HG03520 (cell line): ENCODE data around the gene PCDHGB6.
"Not testable (repeated sequence)": the region's sequence is repeated elsewhere in the genome, so short reads cannot be mapped to it uniquely, and the experiment has no call there.

Source experiments
- ATAC-seq: cut with Tn5 transposase; IDR thresholded peaks from one replicate; pipeline ENCODE4 v1.9.1; 2021; ENCODE audit warnings: mild to moderate bottlenecking, moderate library complexity; ENCODE audit not compliant: unreplicated experiment

Gene PCDHGB6

DNA sequence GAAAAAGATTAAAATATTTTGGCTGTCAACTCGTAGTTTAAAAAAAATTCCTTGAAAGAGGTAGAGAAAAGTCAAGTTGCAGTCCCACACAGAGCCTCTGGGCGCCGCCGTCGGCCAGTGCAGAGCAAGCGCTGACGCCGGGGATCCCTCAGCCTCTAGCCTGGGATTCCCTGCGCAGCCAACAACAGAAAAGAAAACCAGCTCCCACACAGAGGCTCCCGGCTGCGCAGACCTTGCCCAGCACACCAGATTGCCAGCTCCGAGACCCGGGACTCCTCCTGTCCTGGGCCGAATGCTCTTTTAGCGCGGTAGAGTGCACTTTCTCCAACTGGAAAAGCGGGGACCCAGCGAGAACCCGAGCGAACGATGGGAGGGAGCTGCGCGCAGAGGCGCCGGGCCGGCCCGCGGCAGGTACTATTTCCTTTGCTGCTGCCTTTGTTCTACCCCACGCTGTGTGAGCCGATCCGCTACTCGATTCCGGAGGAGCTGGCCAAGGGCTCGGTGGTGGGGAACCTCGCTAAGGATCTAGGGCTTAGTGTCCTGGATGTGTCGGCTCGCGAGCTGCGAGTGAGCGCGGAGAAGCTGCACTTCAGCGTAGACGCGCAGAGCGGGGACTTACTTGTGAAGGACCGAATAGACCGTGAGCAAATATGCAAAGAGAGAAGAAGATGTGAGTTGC is 9.8 kb downstream of the PCDHGB6 start, which contains the start of gene PCDHGB7:
Gene PCDHGB7 (plus strand): TSS at position 184 of the 679 bp plus-strand sequence. CDS start 183 bp downstream, at position 367.
- ATAC-seq = peak; percentile 74

DNA sequence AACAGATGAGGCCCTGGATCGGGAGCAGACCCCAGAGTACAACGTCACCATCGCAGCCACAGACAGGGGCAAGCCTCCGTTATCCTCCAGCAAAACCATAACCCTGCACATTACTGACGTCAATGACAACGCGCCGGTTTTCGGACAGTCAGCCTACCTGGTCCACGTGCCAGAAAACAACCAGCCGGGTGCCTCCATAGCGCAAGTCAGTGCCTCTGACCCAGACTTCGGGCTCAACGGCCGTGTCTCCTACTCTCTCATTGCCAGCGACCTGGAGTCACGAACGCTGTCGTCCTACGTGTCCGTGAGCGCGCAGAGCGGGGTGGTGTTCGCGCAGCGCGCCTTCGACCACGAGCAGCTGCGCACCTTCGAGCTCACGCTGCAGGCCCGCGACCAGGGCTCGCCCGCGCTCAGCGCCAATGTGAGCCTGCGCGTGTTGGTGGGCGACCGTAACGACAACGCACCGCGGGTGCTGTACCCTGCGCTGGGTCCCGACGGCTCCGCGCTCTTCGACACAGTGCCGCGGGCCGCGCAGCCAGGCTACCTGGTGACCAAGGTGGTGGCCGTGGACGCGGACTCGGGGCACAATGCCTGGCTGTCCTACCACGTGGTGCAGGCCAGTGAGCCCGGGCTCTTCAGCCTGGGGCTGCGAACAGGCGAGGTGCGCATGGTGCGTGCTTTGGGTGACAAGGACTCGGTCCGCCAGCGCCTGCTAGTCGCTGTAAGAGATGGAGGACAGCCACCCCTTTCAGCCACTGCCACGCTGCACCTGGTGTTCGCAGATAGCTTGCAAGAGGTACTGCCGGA is 11.5 kb downstream of the PCDHGB6 start:
- no peak for ATAC-seq

DNA sequence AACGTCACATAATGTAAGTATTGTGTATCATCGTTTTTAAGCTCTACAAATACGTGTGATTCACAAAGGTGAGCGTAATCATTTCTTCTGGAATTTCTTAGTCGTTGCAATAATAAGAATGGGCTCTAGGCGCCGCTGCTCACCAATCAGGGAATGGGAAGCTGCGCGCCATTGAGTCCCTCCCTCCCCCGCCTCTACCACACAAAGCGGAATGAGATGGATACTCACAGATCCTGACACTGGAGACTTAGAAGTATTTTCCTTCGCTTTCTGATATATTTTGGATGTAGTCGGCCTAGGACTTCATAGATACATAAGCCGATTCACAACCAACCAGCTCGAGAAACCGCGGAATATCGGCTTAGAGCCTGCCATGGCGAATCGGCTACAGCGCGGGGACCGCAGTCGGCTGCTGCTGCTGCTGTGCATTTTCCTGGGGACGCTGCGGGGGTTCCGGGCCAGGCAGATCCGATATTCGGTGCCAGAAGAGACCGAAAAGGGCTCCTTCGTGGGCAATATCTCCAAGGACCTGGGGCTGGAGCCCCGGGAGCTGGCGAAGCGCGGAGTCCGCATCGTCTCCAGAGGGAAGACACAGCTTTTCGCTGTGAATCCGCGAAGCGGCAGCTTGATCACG is 13.2 kb downstream of the PCDHGB6 start, which contains the start of gene PCDHGA11:
Gene PCDHGA11 (plus strand): TSS at position 197 of the 634 bp plus-strand sequence. CDS start 177 bp downstream, at position 374.
- peak; percentile 36 for ATAC-seq

DNA sequence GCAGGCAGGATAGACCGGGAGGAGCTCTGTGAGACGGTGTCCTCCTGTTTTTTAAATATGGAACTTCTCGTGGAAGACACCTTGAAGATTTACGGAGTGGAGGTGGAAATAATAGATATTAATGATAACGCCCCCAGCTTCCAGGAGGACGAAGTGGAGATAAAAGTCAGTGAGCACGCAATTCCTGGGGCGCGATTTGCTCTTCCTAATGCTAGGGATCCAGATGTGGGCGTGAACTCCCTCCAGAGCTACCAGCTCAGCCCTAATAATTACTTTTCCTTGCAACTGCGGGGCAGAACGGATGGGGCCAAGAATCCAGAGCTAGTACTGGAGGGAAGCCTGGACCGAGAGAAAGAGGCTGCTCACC is 13.7 kb downstream of the PCDHGB6 start:
- ATAC-seq = no peak

DNA sequence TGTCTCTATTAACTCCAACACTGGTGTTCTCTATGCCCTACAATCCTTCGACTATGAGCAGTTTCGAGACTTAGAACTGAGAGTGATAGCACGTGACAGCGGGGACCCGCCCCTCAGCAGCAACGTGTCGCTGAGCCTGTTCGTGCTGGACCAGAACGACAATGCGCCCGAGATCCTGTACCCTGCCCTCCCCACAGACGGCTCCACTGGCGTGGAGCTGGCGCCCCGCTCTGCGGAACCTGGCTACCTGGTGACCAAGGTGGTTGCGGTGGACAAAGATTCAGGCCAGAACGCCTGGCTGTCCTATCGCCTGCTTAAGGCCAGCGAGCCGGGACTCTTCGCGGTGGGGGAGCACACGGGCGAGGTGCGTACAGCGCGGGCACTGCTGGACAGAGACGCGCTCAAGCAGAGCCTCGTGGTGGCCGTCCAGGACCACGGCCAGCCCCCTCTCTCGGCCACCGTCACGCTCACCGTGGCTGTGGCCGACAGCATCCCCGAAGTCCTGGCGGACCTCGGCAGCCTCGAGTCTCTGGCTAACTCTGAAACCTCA is 15.0 kb downstream of the PCDHGB6 start:
- no peak for ATAC-seq

DNA sequence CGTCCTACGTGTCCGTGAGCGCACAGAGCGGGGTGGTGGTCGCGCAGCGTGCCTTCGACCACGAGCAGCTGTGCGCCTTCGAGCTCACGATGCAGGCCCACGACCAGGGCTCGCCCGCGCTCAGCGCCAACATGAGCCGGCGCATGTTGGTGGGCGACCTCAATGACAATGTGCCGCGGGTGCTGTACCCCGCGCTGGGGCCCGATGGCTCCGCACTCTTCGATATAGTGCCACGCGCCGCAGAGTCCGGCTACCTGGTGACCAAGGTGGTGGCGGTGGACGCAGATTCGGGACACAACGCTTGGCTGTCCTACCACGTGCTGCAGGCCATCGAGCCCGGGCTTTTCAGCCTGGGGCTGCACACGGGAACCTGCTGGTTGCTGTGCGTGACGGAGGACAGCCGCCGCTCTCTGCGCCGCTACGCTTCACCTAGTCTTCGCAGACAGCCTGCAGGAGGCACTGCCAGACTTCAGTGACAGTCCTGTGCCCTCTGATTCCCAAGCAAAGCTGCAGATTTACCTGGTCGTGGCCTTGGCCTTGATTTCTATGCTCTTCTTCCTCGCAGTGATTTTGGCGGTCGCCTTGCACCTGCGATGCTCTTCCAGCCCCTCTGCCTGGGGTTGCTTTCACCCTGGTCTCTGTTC is 20.1 kb downstream of the PCDHGB6 start:
- ATAC-seq = no peak

DNA sequence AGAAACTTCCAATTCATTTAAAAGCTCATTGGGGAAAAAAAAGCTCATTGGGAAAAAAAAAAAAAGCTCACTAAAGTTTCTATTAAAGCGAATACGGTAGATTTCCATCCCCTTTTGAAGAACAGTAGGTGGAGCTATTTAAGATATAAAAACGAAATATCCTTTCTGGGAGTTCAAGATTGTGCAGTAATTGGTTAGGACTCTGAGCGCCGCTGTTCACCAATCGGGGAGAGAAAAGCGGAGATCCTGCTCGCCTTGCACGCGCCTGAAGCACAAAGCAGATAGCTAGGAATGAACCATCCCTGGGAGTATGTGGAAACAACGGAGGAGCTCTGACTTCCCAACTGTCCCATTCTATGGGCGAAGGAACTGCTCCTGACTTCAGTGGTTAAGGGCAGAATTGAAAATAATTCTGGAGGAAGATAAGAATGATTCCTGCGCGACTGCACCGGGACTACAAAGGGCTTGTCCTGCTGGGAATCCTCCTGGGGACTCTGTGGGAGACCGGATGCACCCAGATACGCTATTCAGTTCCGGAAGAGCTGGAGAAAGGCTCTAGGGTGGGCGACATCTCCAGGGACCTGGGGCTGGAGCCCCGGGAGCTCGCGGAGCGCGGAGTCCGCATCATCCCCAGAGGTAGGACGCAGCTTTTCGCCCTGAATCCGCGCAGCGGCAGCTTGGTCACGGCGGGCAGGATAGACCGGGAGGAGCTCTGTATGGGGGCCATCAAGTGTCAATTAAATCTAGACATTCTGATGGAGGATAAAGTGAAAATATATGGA is 22.7 kb downstream of the PCDHGB6 start, which contains the start of gene PCDHGA12:
Gene PCDHGA12 (plus strand): TSS at position 176 of the 782 bp plus-strand sequence. CDS start 253 bp downstream, at position 429.
- peak; percentile 85 for ATAC-seq

DNA sequence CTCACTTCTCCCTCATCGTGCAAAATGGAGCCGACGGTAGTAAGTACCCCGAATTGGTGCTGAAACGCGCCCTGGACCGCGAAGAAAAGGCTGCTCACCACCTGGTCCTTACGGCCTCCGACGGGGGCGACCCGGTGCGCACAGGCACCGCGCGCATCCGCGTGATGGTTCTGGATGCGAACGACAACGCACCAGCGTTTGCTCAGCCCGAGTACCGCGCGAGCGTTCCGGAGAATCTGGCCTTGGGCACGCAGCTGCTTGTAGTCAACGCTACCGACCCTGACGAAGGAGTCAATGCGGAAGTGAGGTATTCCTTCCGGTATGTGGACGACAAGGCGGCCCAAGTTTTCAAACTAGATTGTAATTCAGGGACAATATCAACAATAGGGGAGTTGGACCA is 23.5 kb downstream of the PCDHGB6 start:
- ATAC-seq = no peak

DNA sequence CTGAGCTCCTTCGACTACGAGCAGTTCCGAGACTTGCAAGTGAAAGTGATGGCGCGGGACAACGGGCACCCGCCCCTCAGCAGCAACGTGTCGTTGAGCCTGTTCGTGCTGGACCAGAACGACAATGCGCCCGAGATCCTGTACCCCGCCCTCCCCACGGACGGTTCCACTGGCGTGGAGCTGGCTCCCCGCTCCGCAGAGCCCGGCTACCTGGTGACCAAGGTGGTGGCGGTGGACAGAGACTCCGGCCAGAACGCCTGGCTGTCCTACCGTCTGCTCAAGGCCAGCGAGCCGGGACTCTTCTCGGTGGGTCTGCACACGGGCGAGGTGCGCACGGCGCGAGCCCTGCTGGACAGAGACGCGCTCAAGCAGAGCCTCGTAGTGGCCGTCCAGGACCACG is 24.5 kb downstream of the PCDHGB6 start:
- not testable (repeated sequence) for ATAC-seq

DNA sequence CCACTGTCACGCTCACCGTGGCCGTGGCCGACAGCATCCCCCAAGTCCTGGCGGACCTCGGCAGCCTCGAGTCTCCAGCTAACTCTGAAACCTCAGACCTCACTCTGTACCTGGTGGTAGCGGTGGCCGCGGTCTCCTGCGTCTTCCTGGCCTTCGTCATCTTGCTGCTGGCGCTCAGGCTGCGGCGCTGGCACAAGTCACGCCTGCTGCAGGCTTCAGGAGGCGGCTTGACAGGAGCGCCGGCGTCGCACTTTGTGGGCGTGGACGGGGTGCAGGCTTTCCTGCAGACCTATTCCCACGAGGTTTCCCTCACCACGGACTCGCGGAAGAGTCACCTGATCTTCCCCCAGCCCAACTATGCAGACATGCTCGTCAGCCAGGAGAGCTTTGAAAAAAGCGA is 24.9 kb downstream of the PCDHGB6 start:
- ATAC-seq = not testable (repeated sequence)

DNA sequence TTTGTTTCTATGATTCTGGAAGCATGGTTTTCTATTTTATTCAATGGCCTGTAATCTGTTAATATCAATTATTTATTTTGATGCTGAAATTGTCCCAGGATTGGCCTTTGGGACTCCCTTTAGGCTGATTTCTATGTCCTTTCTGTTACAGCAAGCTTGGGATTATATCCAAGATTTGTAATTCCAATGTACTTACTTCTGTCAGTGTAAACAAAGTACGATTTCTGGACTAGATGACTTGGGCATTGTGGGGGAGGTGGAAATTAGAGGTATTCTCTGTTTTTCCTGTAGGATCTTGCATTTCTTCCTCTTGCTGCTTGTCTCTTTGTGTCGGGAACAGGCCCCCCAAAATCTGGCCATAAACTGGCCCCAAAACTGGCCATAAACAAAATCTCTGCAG is 26.2 kb downstream of the PCDHGB6 start:
- ATAC-seq = no peak

DNA sequence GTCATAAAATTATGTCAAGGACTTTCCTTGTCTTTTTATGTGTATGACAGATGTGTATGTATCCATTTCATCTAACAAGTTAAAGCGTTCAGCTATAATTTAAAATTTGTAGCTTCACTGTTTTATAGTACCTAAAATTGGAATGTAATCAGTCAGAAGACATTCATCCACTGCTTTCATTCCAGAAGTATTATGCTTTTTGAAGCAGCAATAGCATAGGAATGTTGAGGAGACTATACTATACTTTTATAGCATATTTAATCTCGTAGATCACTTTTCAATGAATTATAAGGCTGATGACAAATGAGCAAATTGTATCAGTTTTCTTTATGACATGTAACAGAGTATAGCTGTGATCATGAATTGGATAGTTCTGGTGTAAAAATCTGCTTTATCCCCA is 29.4 kb downstream of the PCDHGB6 start:
- ATAC-seq = no peak

DNA sequence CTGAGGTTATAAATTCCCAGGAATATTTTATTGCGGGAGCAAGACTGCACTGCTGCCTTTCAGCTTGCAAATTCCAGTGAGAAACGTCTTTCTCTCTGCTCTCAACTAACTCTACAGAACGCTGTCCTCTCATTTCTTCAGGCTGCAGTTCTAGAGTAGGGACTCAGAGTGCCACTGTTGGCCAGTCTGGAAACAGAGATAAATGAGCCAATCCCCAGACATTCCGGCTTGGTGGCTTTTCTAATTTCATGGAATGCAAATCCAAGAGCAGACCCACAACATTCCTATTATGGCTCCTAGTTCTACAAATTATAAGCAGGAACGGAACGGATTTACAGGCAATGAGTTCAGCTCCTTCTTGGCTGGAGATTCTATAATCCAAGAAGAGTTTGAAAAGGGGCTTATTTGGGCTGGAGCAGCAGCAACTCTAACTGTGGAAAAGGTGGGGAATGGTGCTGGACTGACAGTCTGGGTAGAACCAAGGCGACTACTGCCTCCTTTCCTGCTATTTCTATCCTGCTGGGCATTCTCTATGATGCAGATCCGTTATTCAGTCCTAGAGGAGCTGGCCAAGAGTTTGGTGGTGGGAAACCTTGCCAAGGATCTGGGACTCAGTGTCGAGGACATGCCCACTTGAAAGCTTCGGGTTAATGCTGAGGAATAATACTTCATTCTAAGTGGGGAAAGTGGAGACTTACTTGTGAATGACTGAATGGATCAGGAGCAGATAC is 31.8 kb downstream of the PCDHGB6 start:
- no peak for ATAC-seq

DNA sequence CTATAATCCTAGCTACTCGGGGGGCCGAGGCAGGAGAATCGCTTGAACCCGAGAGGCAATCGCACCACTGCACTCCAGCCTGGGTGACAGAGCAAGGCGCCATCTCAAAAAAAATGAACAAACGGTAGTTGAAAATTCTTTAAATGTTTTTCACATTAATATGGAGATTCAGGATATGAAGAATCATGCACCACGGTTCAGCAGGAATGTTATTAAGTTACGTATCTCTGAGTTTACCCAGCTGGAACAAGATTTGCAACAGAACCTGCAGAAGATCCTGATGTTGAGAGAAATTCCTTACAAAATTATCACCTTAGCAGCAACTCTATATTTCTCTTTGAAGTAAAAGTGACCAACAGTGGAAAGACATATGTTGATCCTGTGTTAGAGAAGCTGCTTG is 32.5 kb downstream of the PCDHGB6 start:
- ATAC-seq = no peak

DNA sequence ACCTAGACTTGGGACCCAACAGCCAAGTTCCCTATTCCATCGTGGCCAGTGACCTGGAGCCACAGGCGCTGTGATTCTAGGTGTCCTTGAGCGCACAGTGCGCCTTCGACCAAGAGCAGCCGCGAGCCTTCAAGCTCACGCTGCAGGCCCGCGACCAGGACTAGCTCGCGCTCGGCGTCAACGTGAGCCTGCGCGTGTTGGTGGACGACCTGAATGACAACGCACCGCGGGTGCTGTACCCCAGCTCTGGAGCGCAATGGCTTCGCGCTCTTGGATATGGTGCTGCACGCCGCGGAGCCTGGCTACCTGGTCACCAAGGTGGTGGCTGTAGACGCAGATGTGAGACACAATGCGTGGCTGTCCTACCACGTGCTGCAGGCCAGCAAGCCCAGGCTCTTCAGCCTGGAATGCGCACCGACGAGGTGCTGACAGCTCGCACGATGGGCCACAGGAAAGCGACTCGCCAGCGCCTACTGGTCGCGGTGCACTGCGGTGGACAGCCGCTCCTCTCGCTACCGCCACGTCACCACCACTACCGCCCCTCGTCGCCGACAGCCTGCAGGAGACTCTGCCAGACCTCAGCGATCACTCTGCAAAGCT is 33.9 kb downstream of the PCDHGB6 start:
- ATAC-seq = no peak
